ENCODE measurements around the gene ARHGAP26.

DNA sequence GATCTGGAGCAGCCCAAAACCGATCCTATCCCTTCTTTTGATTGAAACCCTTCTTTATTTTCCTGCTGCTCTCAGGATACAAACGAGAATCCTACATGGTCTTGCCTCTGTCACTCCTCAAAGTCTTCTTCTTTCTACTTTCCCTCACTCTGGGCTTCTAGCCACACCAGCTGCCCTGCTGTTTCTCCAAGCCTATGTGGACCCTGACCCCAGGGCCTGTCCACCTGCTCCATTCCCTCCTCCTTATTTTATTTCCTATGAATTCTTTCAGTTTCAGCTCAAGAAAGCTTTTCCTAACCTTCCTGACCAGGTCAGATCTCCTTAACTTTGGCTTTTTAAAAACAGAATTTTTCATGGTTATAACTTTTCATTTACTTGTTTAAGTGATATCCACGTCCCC lies 141.0 kb downstream of the ARHGAP26 start:
- no peak for TF ChIP-seq CTCF (IDR thresholded peaks at IDR 0.05 in 2 of 3, conservative IDR thresholded peaks at IDR 0.05 in 1 of 3; ENCODE audit: borderline replicate concordance in 1 of 3, insufficient read depth in 1 of 3, low read depth in 2 of 3, low read length in 2 of 3)
- no peak for TF ChIP-seq SIN3A (IDR thresholded peaks at IDR 0.05; ENCODE audit: low read depth)
- TF ChIP-seq JUND (IDR thresholded peaks at IDR 0.05): no peak
- no peak for TF ChIP-seq EZH2phosphoT487 (IDR thresholded peaks at IDR 0.05; ENCODE audit: borderline replicate concordance)
- no peak for TF ChIP-seq EZH2 (IDR thresholded peaks at IDR 0.05)
